ENCODE results near the gene CHRNA7. TPM values are rescaled to one million over a fixed set of nuclear protein-coding genes. Genes with fewer than 3 reads are reported as not detected.

Gene CHRNA7
- total RNA-seq, 2 experiments from 2014 or later: 0.20 TPM; not detected in 1

DNA sequence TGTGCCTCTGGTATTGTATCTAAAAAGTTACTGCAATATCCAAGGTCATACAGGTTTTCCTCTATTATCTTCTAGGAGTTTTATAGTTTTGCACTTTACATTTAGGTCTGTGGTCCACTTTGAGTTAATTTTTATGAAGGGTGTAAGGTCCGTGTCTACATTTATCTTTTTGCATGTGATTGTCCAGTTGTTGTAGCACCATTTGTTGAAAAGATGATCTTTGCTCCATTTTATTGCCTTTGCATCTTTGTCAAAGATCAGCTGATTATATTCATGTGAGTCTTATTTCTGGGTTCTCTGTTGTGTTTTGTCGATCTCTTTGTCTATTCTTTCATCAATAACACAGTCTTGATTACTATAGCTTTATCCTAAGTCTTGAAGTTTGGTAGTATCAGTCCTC, 6.7 kb downstream of the CHRNA7 start:
- TF ChIP-seq, protein P1, sequence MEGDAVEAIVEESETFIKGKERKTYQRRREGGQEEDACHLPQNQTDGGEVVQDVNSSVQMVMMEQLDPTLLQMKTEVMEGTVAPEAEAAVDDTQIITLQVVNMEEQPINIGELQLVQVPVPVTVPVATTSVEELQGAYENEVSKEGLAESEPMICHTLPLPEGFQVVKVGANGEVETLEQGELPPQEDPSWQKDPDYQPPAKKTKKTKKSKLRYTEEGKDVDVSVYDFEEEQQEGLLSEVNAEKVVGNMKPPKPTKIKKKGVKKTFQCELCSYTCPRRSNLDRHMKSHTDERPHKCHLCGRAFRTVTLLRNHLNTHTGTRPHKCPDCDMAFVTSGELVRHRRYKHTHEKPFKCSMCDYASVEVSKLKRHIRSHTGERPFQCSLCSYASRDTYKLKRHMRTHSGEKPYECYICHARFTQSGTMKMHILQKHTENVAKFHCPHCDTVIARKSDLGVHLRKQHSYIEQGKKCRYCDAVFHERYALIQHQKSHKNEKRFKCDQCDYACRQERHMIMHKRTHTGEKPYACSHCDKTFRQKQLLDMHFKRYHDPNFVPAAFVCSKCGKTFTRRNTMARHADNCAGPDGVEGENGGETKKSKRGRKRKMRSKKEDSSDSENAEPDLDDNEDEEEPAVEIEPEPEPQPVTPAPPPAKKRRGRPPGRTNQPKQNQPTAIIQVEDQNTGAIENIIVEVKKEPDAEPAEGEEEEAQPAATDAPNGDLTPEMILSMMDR (IDR thresholded peaks at IDR 0.05): no peak
- POLR2A ChIA-PET: no interaction called here
- Mint-ChIP-seq H3K27me3 (peaks cover 15% of the 10 kb centered on the region), H3K36me3 (ENCODE audit: low read depth) (no peaks in the 10 kb centered on the region), H3K4me3 (no peak overlapping the region), H3K27ac (no peak overlapping the region), H3K4me1 (ENCODE audit: low read depth) (no peaks in the 10 kb centered on the region), H3K9me3 (no peaks in the 10 kb centered on the region)
- no peak for ATAC-seq
- intact Hi-C loops (cut with micrococcal nuclease): no loop called here
- DNase-seq: no peak
- CTCF ChIA-PET: interaction anchor here (0.8 kb wide), 1 partner anchor 17 kb away, joined by 3 read pairs; no protein-coding TSS in a partner anchor

DNA sequence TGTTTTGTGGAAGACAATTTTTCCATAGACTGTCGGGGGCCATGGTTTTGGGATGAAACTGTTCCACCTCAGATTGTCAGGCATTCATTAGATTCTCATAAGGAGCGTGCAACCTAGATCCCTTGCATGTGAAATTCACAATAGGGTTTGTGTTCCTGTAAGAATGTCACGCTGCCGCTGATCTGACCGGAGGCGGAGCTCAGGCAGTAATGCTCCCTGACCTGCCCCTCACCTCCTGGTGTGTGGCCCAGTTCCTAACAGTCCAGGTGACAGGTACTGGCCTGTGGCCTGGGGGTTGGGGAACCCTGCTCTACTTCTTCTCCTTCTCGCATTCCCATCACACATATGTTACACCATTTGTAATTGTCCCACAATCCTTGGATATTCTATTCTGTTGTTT, 11.0 kb downstream of the CHRNA7 start:
- CTCF ChIA-PET: no interaction called here
- H3K27ac Mint-ChIP-seq: no peak overlapping the region
- H3K4me1 Mint-ChIP-seq (ENCODE audit: low read depth): no peaks in the 10 kb centered on the region
- intact Hi-C loops (cut with micrococcal nuclease): no loop called here
- no peak for DNase-seq
- TF ChIP-seq, protein P1 (IDR thresholded peaks at IDR 0.05): no peak
- POLR2A ChIA-PET: no interaction called here
- H3K9me3 Mint-ChIP-seq: no peaks in the 10 kb centered on the region
- peaks cover 9% of the 10 kb centered on the region for H3K27me3 Mint-ChIP-seq
- no peak for ATAC-seq
- H3K36me3 Mint-ChIP-seq (ENCODE audit: low read depth): no peaks in the 10 kb centered on the region
- no peak overlapping the region for H3K4me3 Mint-ChIP-seq

DNA sequence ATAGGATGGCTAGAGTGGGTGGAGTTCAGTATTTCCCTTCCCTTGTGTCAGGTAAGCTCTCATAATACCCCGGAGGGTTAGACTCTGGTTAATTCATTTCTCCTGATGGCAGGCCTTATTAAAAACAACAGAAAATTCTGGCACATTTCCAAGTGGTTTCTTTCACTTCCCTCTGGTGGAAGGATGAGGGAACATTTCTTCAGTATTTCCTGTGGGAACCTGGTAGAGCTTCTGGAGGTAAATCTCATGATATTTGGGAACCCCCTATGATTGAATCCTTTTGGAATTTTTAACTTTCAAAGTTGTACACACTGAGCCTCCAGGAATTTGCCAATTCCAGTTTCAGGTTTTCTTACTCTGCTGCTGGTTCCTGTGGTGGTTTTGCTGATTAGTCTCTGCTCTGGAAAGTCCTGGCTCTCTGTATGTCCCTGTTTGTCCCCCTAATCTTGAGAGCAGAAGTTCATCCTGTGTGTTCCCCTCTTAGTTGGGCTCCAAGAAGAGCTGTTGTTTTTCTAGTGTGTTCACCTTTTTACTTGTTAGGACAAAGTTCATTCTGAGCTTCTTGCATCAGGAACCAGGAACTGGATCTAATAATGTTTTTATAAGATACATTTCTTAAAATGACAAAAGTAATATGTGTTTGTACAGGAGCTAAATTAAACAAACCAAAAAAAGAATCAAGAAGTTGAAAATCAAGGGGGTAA, 12.1 kb downstream of the CHRNA7 start:
- ChIA-PET CTCF (no interaction called here), POLR2A (no interaction called here)
- TF ChIP-seq, protein P1 (IDR thresholded peaks at IDR 0.05): no peak
- intact Hi-C loops (cut with micrococcal nuclease): no loop called here
- Mint-ChIP-seq H3K9me3 (no peaks in the 10 kb centered on the region), H3K4me3 (no peak overlapping the region), H3K4me1 (ENCODE audit: low read depth) (no peaks in the 10 kb centered on the region), H3K27ac (no peak overlapping the region), H3K36me3 (ENCODE audit: low read depth) (no peaks in the 10 kb centered on the region), H3K27me3 (peaks cover 9% of the 10 kb centered on the region)
- DNase-seq: no peak
- no peak for ATAC-seq

DNA sequence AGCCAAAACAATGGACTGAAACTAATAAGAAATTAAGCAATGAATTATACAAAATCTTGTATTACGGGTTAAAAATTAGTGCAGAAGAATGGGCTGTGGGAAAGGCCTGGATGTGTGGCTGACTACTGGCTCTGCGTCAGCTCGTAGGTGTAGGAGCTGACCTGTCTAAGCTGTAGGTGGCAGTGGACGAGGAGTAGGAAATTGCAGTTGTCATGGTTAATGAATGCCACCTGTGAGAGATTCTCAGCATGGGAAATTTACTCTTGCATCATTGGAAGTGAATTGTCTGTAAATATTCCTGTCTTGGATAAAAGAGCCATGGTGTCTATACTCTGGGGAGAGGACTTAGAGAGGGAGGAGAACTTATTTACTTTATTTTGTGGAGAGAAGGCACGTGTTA, 23.4 kb downstream of the CHRNA7 start:
- no peak overlapping the region for H3K4me3 Mint-ChIP-seq
- ChIA-PET CTCF (no interaction called here), POLR2A (no interaction called here)
- ATAC-seq: no peak
- TF ChIP-seq, protein P1 (IDR thresholded peaks at IDR 0.05): no peak
- DNase-seq: no peak
- H3K36me3 Mint-ChIP-seq (ENCODE audit: low read depth): no peaks in the 10 kb centered on the region
- peaks cover 1% of the 10 kb centered on the region for H3K9me3 Mint-ChIP-seq
- H3K27ac Mint-ChIP-seq: no peak overlapping the region
- peaks cover 5% of the 10 kb centered on the region for H3K27me3 Mint-ChIP-seq
- H3K4me1 Mint-ChIP-seq (ENCODE audit: low read depth): no peaks in the 10 kb centered on the region
- intact Hi-C loops (cut with micrococcal nuclease): no loop called here

DNA sequence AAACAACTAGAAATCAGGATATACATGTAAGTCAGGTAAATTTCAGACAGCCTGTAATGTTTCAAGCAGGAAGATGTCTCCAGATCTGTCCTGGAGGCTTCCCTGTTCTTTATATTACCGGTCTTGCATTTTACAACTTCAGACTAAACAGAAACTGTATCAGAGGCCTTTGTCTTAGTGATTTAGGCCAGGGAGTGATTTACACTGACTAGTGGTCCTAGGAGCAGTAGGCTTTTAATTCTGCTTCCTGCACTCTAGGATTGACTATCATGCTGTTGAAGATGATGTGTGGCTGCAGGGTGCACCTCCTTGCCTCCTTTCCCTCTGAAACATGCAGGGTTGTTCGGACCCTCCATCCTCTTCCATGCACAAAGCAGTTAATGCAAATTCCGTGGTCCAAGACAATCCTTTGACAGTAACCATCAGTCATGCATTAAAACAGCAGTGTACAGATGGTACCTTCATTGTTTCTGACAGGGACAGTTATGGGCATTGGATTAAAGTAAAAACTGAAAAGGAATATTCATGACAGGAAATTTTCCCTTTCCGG, 27.6 kb downstream of the CHRNA7 start:
- TF ChIP-seq, protein P1 (IDR thresholded peaks at IDR 0.05): no peak
- no peak overlapping the region for H3K27ac Mint-ChIP-seq
- ChIA-PET CTCF (no interaction called here), POLR2A (no interaction called here)
- H3K4me1 Mint-ChIP-seq (ENCODE audit: low read depth): no peaks in the 10 kb centered on the region
- no peak for DNase-seq
- no peak for ATAC-seq
- H3K36me3 Mint-ChIP-seq (ENCODE audit: low read depth): no peaks in the 10 kb centered on the region
- no peaks in the 10 kb centered on the region for H3K9me3 Mint-ChIP-seq
- intact Hi-C loops (cut with micrococcal nuclease): no loop called here
- H3K27me3 Mint-ChIP-seq: peaks cover 5% of the 10 kb centered on the region
- H3K4me3 Mint-ChIP-seq: no peak overlapping the region

All from activated CD8-positive, alpha-beta T cell treated with anti-CD3 and anti-CD28 coated beads for 36 hours (primary cell).